GM18526 (cell line): Measurements from ENCODE around the gene ZKSCAN5.

Source experiments
- POLR2A ChIP-seq: IDR thresholded peaks from 3 replicates; pipeline ENCODE4 v1.6.1; 2011; ENCODE audit not compliant: insufficient read length; ENCODE audit errors: extremely low read depth

ZKSCAN5 gene

DNA sequence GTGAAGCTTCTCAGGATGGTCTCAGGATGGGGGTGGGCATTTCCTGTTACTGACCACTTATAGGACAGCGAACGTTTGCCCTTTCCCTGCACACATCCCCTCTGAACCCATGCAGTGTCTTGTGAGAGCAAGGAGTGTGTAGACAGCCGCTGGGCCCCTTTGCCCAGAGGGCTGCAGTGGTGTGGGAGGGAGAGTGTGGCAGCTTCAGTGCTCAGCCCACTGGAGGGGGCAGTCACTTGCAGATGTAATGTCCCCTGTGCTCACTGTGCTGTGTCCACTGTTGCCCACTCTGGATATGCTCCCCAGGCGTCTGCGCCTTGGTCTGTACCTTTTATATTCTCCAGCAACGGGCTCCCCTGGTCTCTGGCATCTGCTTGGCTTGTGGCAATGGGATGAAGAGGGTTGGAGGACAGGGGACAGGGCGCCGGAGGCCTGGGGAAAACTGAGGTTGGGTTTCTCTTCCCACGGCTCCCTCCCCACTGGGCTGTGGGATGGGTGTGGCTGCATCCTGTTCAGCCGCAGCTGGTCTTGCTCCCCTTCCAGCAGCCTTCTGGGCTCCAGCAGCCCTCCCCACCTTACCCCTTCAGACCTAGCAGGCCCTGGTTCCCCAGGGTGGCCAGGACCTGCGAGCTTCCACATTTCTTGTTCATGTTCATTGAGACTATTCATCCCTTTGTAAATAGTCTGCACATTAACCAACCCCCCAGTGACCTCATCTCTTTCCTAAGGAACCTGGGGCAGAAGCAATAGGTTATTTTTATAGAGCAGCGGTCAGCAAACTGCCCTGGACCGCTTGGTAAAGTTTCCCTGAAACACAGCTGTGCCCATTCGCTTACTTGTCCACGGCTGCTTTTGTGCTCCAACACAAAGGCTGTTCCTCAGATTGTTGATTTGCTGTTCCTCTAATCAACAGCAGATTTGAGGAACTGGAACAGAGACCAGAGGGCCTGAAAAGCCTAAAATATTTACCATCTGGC is 25.7 kb upstream of the ZKSCAN5 start:
- TF ChIP-seq POLR2A, result no peak

- no peak for TF ChIP-seq POLR2A
Observed at GRCh38 chr7:99485094-99485493, 19.4 kb upstream of the ZKSCAN5 start.

DNA sequence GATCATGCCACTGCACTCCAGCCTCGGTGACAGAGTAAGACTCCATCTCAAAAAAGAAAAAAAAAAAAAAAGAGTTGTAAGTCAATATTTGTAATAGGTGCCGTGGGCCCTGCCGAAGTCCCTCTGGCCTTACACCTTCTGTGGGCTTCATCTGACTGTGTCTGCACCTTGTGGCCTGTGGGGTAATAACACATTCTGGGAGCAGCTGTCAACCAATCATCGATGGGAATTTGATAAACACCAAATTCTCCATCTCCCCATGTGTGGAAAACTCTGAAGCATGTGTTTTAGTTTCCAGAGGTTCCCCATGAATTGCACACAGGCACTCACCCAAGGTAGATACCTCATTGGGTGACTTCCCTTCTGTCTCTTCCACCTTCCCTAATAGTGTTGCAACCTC is 15.2 kb upstream of the ZKSCAN5 start:
- no peak for TF ChIP-seq POLR2A

- no peak for TF ChIP-seq POLR2A
Observed at GRCh38 chr7:99490878-99491277, 13.6 kb upstream of the ZKSCAN5 start.

DNA sequence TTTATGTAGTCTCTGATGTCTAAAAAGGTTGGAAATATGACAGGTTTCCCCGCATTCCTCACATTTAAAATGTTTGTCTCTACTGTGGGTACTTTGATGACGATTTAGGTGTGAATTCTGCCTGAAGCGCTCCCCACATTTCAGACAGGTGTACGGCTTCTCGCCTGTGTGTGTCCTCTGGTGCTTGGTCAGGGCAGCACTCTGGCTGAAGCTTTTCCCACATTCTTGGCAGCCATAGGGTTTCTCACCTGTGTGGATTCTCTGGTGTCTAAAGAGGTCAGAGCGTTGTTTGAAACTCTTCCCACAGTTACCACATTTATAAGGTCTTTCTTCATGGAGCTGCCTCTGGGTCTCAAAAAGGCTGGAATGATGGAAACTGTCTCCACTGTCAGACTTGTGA is 10.6 kb upstream of the ZKSCAN5 start:
- TF ChIP-seq POLR2A, result no peak

DNA sequence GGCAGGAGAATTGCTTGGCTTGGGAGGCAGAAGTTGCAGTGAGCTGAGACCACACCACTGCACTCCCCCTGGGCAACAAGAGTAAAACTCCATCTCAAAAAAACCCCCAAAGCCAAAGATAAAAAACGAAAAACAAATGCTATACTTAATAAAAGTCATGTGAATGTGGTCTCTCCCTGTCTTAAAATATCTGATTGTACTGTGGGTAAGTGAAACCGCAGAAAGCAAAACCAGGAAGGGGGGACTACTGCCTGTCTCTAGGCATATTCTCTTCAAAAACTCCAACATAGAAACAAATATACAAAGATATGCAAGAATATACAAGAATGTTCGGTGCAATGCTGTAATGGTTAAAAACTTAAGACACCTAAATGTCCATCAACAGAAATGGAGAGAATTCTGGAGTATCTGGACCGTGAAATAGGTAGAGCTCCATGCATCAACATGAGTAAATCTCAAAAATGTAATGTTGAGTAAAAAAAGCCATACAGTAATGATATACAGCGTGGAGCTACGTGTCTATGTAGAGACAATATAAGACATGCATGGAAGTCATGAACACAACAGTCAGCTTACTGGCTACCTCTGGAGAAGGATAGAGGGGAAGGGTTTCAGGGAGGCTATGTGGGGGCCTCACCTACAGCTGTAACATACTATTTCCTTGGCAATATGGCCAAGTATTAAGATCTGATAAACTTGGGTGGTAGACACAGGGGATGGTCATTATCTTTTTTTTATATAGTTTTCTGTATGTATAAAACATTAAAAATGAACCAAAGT is 6.5 kb upstream of the ZKSCAN5 start:
- no peak for TF ChIP-seq POLR2A

DNA sequence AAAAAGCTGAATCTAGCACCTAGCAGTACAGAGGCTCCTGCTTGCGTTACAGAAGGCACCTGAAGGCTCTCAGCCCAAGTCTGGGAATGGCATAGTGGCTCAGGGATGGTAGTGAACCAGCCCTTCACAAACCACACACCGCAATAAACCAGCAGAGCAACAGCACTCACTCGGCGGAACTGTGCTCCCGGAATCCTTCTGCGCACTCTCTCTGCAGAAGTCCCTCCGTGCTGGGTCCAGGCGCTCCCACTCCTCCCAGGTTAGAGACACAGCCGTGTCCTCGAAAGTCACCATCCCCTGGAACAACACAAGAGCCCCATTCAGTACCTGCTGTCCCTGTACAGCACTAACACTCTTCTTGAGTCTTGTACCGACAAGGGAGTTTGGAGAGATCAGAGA is 5.9 kb upstream of the ZKSCAN5 start:
- no peak for TF ChIP-seq POLR2A

GRCh38 chr7:99499371-99499720 is 5.1 kb upstream of the ZKSCAN5 start:
- TF ChIP-seq POLR2A, result no peak

- peak; percentile 72 for TF ChIP-seq POLR2A
Observed at GRCh38 chr7:99499721-99500636, 4.5 kb upstream of the ZKSCAN5 start, which contains the start of gene ZNF394. ZNF394 (minus strand) TSS chr7:99500281; CDS start chr7:99500093, 188 bp downstream.

DNA sequence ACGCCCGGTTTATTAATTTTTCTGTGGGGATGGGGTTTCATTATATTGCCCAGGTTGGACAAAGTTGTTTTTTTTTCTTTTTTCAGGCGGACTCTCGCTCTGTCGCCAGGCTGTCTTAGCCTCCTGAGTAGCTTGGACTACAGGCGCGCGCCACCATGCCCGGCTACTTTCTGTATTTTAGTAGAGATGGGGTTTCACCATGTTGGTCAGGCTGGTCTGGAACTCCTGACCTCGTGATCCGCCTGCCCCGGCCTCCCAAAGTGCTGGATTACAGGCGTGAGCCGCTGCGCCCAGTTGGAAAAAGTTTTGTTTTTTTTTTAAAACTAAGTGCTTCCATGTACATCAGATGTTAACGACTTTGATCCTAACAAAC is 3.8 kb upstream of the ZKSCAN5 start:
- TF ChIP-seq POLR2A, result no peak

- peak; percentile 19 for TF ChIP-seq POLR2A
Observed at GRCh38 chr7:99504281-99504602, 220 bp upstream of the ZKSCAN5 start.

- TF ChIP-seq POLR2A, result no peak
Observed at GRCh38 chr7:99505324-99505662, 831 bp downstream of the ZKSCAN5 start.

DNA sequence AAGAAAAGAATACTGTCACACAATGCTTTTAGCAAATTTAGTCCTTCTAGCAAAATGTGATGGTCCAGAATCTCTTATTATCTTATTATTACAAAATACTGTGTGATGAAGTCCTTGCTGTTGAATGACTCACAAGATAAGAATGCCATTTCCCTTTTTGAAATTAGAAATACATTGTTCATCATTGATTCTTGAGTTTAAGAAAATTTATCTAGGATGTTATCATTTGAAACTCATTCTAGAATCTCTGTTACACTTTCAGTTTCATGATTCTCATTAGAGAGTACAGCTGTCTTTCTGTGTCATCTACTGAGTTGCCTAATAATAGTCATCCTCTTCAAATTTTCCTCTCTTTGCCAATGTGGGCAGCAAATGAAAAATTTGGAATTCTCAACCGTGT is 9.6 kb downstream of the ZKSCAN5 start:
- no peak for TF ChIP-seq POLR2A

GRCh38 chr7:99521399-99521798 is 16.9 kb downstream of the ZKSCAN5 start:
- no peak for TF ChIP-seq POLR2A

- TF ChIP-seq POLR2A, result no peak
Observed at GRCh38 chr7:99525713-99526440, 21.4 kb downstream of the ZKSCAN5 start.
